Ramos (cell line): ENCODE results near the gene TPM3.
"Not testable (repeated sequence)": the region's sequence is repeated elsewhere in the genome, so short reads cannot be mapped to it uniquely, and the experiment has no call there.

ENCODE experiments used
- in situ Hi-C: fragments of 300-500 bp; cut with MboI; formaldehyde crosslinking; loops from one replicate; pipeline ENCODE4 v1.14.3; 2022; ENCODE audit warnings: low sequenced_read_pairs; ENCODE audit not compliant: unreplicated experiment

The TPM3 gene

DNA sequence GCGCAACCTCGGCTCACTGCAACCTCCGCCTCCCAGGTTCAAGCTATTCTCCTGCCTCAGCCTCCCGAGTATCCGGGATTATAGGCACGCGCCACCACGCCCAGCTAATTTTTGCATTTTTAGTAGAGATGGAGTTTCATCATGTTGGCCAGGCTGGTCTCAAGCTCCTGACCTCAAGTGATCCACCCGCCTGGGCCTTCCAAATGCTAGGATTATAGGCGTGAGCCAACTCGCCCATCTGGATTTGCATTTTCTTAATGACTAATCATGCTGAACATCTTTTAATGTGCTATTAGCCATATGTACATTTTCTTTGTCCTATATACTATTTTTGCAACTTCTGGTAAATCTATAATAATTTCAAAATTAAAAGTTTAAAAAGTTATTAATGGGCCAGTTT, 68.7 kb downstream of the TPM3 start:
- in situ Hi-C loops = not testable (repeated sequence)

DNA sequence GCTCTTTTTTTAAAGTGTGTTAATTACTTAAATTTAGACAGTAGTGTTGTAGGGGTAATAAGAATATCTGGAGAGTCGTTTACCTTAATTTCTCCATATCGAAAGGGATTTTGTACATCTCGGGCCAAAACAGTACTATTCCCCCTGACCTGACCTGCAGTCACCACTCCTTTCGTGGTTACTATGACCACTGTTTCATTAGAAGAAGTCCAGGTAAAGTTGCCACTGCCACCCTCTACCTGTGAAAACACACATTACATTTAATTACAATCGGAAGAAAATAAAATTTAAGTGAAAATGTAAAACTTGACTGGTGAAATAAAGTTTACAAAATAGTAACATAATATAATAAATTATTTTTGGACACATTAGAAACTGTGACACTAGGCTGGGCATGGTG, 74.3 kb downstream of the TPM3 start:
- in situ Hi-C loops = no loop called here

DNA sequence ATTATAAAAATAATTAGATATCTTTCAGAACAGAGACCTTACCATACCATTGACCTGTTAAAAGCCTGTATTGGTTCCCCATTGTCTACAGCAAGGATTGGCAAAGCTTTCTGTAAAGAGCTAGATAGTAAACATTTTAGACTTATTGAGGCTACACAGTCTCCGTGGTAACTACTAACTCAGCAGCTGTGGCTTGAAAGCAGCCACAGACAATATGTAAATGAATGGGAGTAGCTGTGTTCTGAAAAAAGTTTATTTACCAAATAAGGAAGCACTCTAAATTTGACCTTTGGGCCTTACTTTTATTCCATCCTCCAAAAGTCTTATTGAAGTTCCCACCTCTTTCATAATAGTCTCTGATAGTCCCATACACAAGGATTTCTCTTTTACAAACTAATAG, 76.7 kb downstream of the TPM3 start:
- in situ Hi-C loops = no loop called here
